Panc1 (cell line): Measurements from ENCODE around the gene TP73.

Experiments
- SIN3A ChIP-seq: IDR thresholded peaks from 2 replicates; pipeline ENCODE4 v1.6.1; 2012; ENCODE audit warnings: low read depth, mild to moderate bottlenecking, low read length, moderate library complexity, borderline replicate concordance; ENCODE audit not compliant: insufficient read depth
- TF ChIP-seq, protein P1 (sequence below): fragments of 450-650 bp; IDR thresholded peaks from 2 replicates; pipeline ENCODE4 v1.5.1; 2017; ENCODE audit warnings: mild to moderate bottlenecking

DNA sequence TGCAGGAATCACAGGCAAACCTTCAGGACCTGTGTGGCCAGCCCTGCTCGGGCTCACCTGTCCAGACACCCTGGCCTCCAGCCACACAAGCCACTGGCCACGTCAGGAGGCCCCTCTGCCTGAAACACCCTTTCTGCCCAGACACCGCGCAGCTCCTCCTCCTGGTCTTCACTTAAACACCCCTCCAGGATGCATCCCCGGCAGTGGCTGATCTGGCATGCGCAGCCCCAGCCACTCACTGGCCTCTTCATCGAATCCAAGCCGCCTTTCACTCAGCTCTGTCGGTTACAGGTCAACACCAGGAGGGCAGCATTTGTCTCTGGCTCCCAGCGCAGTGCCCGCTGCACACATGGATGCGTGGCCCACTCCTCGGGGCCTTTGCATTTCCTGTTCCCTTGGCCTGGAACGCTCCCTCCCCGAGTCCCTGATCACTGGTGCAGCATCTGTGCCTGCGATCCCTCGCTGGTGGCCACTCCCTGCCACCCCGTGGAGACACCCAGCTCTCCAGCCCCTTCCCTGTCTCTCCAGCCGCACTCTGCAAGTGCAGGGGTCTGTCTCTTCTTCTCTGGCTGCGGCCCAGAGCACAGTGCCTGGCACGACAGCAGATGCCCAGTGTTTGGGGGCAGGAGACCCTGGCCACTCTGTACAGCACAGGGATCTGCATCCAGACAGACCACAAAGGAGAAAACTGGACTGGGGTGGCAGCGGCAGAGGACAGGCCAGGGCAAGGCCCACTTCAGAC is 18.1 kb upstream of the TP73 start:
- TF ChIP-seq SIN3A = no peak
- TF ChIP-seq, protein P1, sequence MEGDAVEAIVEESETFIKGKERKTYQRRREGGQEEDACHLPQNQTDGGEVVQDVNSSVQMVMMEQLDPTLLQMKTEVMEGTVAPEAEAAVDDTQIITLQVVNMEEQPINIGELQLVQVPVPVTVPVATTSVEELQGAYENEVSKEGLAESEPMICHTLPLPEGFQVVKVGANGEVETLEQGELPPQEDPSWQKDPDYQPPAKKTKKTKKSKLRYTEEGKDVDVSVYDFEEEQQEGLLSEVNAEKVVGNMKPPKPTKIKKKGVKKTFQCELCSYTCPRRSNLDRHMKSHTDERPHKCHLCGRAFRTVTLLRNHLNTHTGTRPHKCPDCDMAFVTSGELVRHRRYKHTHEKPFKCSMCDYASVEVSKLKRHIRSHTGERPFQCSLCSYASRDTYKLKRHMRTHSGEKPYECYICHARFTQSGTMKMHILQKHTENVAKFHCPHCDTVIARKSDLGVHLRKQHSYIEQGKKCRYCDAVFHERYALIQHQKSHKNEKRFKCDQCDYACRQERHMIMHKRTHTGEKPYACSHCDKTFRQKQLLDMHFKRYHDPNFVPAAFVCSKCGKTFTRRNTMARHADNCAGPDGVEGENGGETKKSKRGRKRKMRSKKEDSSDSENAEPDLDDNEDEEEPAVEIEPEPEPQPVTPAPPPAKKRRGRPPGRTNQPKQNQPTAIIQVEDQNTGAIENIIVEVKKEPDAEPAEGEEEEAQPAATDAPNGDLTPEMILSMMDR = no peak
